K562 (cell line): ENCODE measurements around the gene NEDD4. TPM values are rescaled to one million over a fixed set of nuclear protein-coding genes. Genes with fewer than 3 reads are reported as not detected.

Experiments used
- ATAC-seq: fragments of 200-7000 bp; cut with Tn5 transposase; 3 replicates; pipeline ENCODE4 v1.9.1; 2020; ENCODE audit warnings: moderate library complexity
- BruUV-seq: library from RNA; stranded (reverse); fragments of 400-500 nt; replicated peaks from 2 replicates; lab custom pipeline; 2021; lab: Mats Ljungman, UMichigan
- CTCF ChIA-PET: fragments of 300-600 bp; formaldehyde crosslinking; extraction: SDS; loops from one replicate; lab custom pipeline; 2021; ENCODE audit warnings: low intra/inter-chr PET ratio; lab: Yijun Ruan, JAX
- POLR2A ChIA-PET: fragments of 300-600, 350-650 bp; sonication (Branson Sonifier 250); formaldehyde crosslinking; extraction: SDS; loops from one replicate; lab custom pipeline; 2021; ENCODE audit warnings: antibody characterized with exemption, inconsistent platforms; lab: Yijun Ruan, JAX
- DNase-seq, 4 experiments: peaks; one replicate each; pipeline versions ENCODE4 v3.0.0 to v3.0.0-alpha.2; 2011 to 2018; ENCODE audit warnings: low spot score in 3 of 4, mixed read lengths in 3 of 4; ENCODE audit errors: extremely low read depth in 1 of 4
- FAIRE-seq: peaks from 2 replicates; lab custom pipeline; 2011; peaks lifted over from hg19 to GRCh38; lab: Jason Lieb, UNC
- H2AFZ ChIP-seq: 2 replicates; pipeline ENCODE4 v1.6.0; 2011; ENCODE audit warnings: low read depth, low read length, control low read depth, inconsistent platforms
- H3K27ac ChIP-seq: fragments of 200-600 bp; 3 replicates; pipeline ENCODE4 v1.8.0; 2011; ENCODE audit warnings: low read depth, mild to moderate bottlenecking, control low read depth, inconsistent platforms, low read length, moderate library complexity, mixed read lengths; ENCODE audit errors: extremely low read depth
- H3K27me3 ChIP-seq, 2 experiments: fragments of 300-600 bp in 1 of 2; 2 replicates in 1 of 2; 3 replicates in 1 of 2; pipeline versions ENCODE4 v1.6.0 to v1.8.0; 2011; ENCODE audit warnings: inconsistent platforms in 2 of 2, low read length in 2 of 2, mild to moderate bottlenecking in 1 of 2, mixed read lengths in 1 of 2, moderate library complexity in 1 of 2; ENCODE audit not compliant: control insufficient read depth in 2 of 2, insufficient read depth in 2 of 2
- H3K36me3 ChIP-seq: fragments of 300-600 bp; 3 replicates; pipeline ENCODE4 v1.8.0; 2011; ENCODE audit warnings: mild to moderate bottlenecking, low read length, inconsistent platforms; ENCODE audit not compliant: control insufficient read depth, insufficient read depth
- H3K4me1 ChIP-seq, 2 experiments: fragments of 200-600 bp in 1 of 2; replicated peaks in 1 of 2; 2 replicates in 1 of 2; 3 replicates in 1 of 2; pipeline versions ENCODE4 v1.5.1 to v1.8.0; 2011; ENCODE audit warnings: inconsistent platforms in 2 of 2, low read length in 2 of 2, mild to moderate bottlenecking in 1 of 2, mixed read lengths in 1 of 2, moderate library complexity in 1 of 2; ENCODE audit not compliant: control insufficient read depth in 2 of 2, insufficient read depth in 2 of 2
- H3K4me2 ChIP-seq: 2 replicates; pipeline ENCODE4 v1.6.1; 2011; ENCODE audit warnings: low read length, control low read depth, inconsistent platforms, mixed read lengths; ENCODE audit not compliant: insufficient read depth
- H3K4me3 ChIP-seq: fragments of 200-600 bp; sonication (generic), shearing (Covaris generic); 2 replicates; pipeline ENCODE4 v1.5.1; 2016; ENCODE audit warnings: control low read depth, inconsistent platforms
- H3K79me2 ChIP-seq: fragments of 200-600 bp; 3 replicates; pipeline ENCODE4 v1.8.0; 2011; ENCODE audit warnings: low read length, inconsistent platforms; ENCODE audit not compliant: control insufficient read depth, insufficient read depth
- H3K9ac ChIP-seq, 2 experiments: 2 replicates each; pipeline versions ENCODE4 v1.6.0 to v1.6.1; 2011; ENCODE audit warnings: low read depth in 2 of 2, low read length in 2 of 2, control low read depth in 1 of 2, inconsistent platforms in 1 of 2, mild to moderate bottlenecking in 1 of 2, mixed read lengths in 1 of 2; ENCODE audit not compliant: insufficient read depth in 1 of 2
- H3K9me1 ChIP-seq: one replicate; pipeline ENCODE4 v1.6.0; 2011; ENCODE audit warnings: inconsistent platforms, mild to moderate bottlenecking, low read length, moderate library complexity; ENCODE audit not compliant: control insufficient read depth, insufficient read depth
- H3K9me3 ChIP-seq: replicated peaks from 2 replicates; pipeline ENCODE4 v1.5.1; 2011; ENCODE audit warnings: low read depth, low read length, inconsistent platforms; ENCODE audit not compliant: control insufficient read depth, insufficient read depth
- H4K20me1 ChIP-seq: replicated peaks from 2 replicates; pipeline ENCODE4 v1.6.1; 2011; ENCODE audit warnings: low read length, inconsistent platforms, mixed read lengths; ENCODE audit not compliant: control insufficient read depth, insufficient read depth
- AFF1 ChIP-seq, 2 experiments: fragments of 450-650 bp; IDR thresholded peaks; 2 replicates each; pipeline ENCODE4 v1.6.1; 2018; ENCODE audit warnings: mild to moderate bottlenecking in 2 of 2, low read depth in 1 of 2; ENCODE audit not compliant: partially characterized antibody in 2 of 2
- DPF2 ChIP-seq: fragments of 450-650 bp; IDR thresholded peaks from 2 replicates; pipeline ENCODE4 v1.6.1; 2016
- GATAD2A ChIP-seq: fragments of 450-650 bp; IDR thresholded peaks from 2 replicates; pipeline ENCODE4 v1.6.1; 2017
- IRF9 ChIP-seq: fragments of 450-650 bp; IDR thresholded peaks from 2 replicates; pipeline ENCODE4 v1.6.1; 2016; ENCODE audit warnings: missing biosample characterization, missing genetic modification characterization
- MED1 ChIP-seq: sonication (generic); formaldehyde crosslinking; IDR thresholded peaks from 2 replicates; pipeline ENCODE4 v1.8.1; 2023; ENCODE audit warnings: missing genetic modification reagents, borderline replicate concordance
- NUFIP1 ChIP-seq: fragments of 450-650 bp; IDR thresholded peaks from 2 replicates; pipeline ENCODE4 v1.6.1; 2018; ENCODE audit not compliant: partially characterized antibody
- PHF20 ChIP-seq: fragments of 450-650 bp; IDR thresholded peaks from 2 replicates; pipeline ENCODE4 v1.6.1; 2018; ENCODE audit not compliant: partially characterized antibody
- RREB1 ChIP-seq: fragments of 250-450 bp; sonication (Bioruptor Pico); IDR thresholded peaks from 2 replicates; pipeline ENCODE4 v1.4.0; 2020
- RUNX1 ChIP-seq: sonication (generic); IDR thresholded peaks from 2 replicates; pipeline ENCODE4 v1.6.1; 2016; ENCODE audit warnings: antibody characterized with exemption, low read depth
- SMARCE1 ChIP-seq: fragments of 450-650 bp; IDR thresholded peaks from 2 replicates; pipeline ENCODE4 v1.7.1; 2016; ENCODE audit warnings: mild to moderate bottlenecking
- ZKSCAN1 ChIP-seq: fragments of 150-350 bp; IDR thresholded peaks from 2 replicates; pipeline ENCODE4 v1.6.1; 2016; ENCODE audit warnings: low read depth, low read length
- ZNF12 ChIP-seq: sonication (generic); formaldehyde crosslinking; IDR thresholded peaks from 2 replicates; pipeline ENCODE4 v1.4.0; 2020; ENCODE audit warnings: mild to moderate bottlenecking, missing genetic modification reagents
- ZNF23 ChIP-seq: fragments of 250-450 bp; sonication (Bioruptor Pico); IDR thresholded peaks from 2 replicates; pipeline ENCODE4 v1.4.0; 2020; ENCODE audit warnings: mild to moderate bottlenecking
- ZNF511 ChIP-seq: sonication (generic); formaldehyde crosslinking; IDR thresholded peaks from 2 replicates; pipeline ENCODE4 v1.8.0; 2022; ENCODE audit warnings: mild to moderate bottlenecking, missing genetic modification reagents
- WGBS: fragments of 100-300 bp; shearing (Covaris generic); methylation state at CpG from one replicate; pipeline ENCODE4 v1.1.6; 2016; ENCODE audit warnings: low coverage, mixed read lengths; ENCODE audit not compliant: insufficient coverage; ENCODE audit errors: missing lambda C conversion rate; 5-methylcytosine and 5-hydroxymethylcytosine counted together
- in situ Hi-C: fragments of 300-500 bp; cut with MboI; formaldehyde crosslinking; loops from 4 replicates; pipeline ENCODE4 v1.15.0; 2018; ENCODE audit warnings: inconsistent platforms, mixed read lengths
- intact Hi-C: fragments of 100-400 bp; cut with micrococcal nuclease; formaldehyde crosslinking; loops from 2 replicates; pipeline ENCODE4 v1.14.2; 2022
- polyA plus RNA-seq, 8 experiments: library from polyadenylated mRNA; depleted of rRNA in 4 of 8; stranded (reverse) in 5 of 8; unstranded in 3 of 8; fragments of >200 nt; fragmentation: Nextera tagmentation in 2 of 8; fragmentation: Illumina TruSeq in 1 of 8; extraction: Ambion mirVana in 2 of 8; extraction: Trizol in 1 of 8; gene quantifications; 2 replicates each; pipeline versions ENCODE4 v1.2.1 to v1.2.3, GENCODE V29; 2011 to 2014; ENCODE audit warnings: inconsistent platforms in 1 of 8, missing spikeins in 1 of 8
- total RNA-seq, 7 experiments: library from RNA; depleted of rRNA in 6 of 7; stranded (reverse); fragments of >200 nt in 6 of 7; fragmentation: Illumina TruSeq in 2 of 7; extraction: Trizol in 2 of 7; gene quantifications; 2 replicates each; pipeline versions ENCODE4 v1.2.1 to v1.2.3, GENCODE V29; 2011 to 2021; ENCODE audit warnings: low replicate concordance in 1 of 7

The NEDD4 gene
- total and polyA plus RNA-seq, 9 of the 15 experiments (the other 6 are each of a cell fraction or from before 2014, with no cell fraction given): 7.2 to 23.7 (median 17.3) TPM

- WGBS: 78% methylated on average over 2 of the region's 2 CpGs
- Histone ChIP-seq H3K27me3 (no peaks in the 10 kb centered on the region), H3K79me2 (no peaks in the 10 kb centered on the region), H3K27ac (no peak overlapping the region), H3K9ac (no peak overlapping the region), H4K20me1 (no peaks in the 10 kb centered on the region), H3K4me3 (no peak overlapping the region), H3K36me3 (peaks cover 3% of the 10 kb centered on the region), H3K9me3 (no peaks in the 10 kb centered on the region), H3K4me1 (no peaks in the 10 kb centered on the region), H3K4me2 (no peak overlapping the region), H2AFZ (no peak overlapping the region), H3K9me1 (no peaks in the 10 kb centered on the region)
- ChIA-PET POLR2A (no interaction called here), CTCF (no interaction called here)
- intact Hi-C loops: no loop called here
- in situ Hi-C loops: no loop called here
- no peak for DNase-seq
- no peak for FAIRE-seq
- no TSS peak for BruUV-seq
- no peak for ATAC-seq
- TF ChIP-seq ZNF511 (CRISPR knock-in tag): no peak
- no peak for TF ChIP-seq RREB1 (CRISPR knock-in tag)
- TF ChIP-seq NUFIP1: no peak
- no peak for TF ChIP-seq IRF9 (tag)
- TF ChIP-seq AFF1 (IDR thresholded peaks at IDR 0.05; ENCODE audit: low read depth in 1 of 2, partially characterized antibody in 2 of 2): no peak
- TF ChIP-seq RUNX1: no peak
- TF ChIP-seq ZNF23 (CRISPR knock-in tag): no peak
- TF ChIP-seq DPF2: no peak
- TF ChIP-seq ZNF12: no peak
- no peak for TF ChIP-seq ZKSCAN1
- TF ChIP-seq PHF20: no peak
- no peak for TF ChIP-seq MED1 (CRISPR knock-in tag)
- TF ChIP-seq SMARCE1: no peak
- no peak for TF ChIP-seq GATAD2A
These were observed 132.3 kb downstream of the NEDD4 start for GRCh38 chr15:55861115-55861514.
